NCI-H2171 treated with DMSO at 0.1 percent for 48 hours (cell line): ENCODE data around the gene IFT43.

ENCODE experiments used
- DNase-seq: peaks from one replicate; lab custom pipeline; 2025; lab: John Stamatoyannopoulos, UW

IFT43 gene

GRCh38 chr14:76081642-76082041 lies 96.1 kb downstream of the IFT43 start:
- no peak for DNase-seq

DNA sequence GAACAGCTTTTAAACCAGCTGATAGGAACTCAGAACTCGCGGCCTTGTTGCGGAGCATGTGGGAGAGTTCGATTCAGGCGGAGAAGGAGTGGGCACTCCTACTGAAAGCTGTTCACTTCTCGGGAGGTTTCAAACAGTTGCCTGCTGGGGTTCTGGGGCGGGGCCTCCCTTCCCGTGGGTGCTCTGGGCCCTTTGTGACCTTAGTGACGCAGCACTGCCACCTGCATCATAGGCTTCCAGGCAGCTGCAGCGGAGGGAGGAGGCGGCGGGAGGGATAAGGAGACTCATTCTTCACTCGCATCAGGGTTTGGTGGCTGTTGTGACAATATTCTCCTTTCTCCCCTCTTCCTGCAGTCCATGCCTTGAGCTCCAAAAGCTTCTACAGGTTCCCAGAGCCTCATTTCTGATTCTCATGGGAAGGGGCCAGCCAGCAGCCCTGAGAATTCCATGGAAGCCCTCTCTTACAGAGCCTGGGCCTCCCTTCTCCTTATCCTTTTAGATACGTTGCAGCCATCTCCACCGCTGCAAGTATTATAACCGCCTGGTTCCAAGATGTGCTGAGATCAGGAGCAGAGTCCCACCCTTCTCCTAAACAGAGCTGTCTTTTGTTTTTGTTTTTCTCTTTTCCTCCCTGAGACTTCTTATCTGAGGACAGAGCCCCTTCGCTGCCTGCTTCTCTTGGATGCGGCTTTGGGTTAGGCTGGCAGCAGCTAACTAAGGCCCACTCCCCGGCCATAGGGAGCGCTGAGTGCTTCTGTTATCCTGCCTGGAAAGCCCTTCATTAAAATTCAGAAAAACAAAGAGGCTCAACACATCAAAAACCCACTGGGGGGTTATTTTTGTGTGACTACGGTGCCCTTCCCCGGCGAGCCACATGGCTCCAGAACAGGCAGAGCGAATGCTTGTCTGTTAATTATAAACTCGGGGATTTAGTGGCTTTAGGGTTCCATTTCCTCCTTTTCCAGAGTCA lies 98.5 kb downstream of the IFT43 start:
- DNase-seq = peak; percentile 30

GRCh38 chr14:76085358-76085757 lies 99.8 kb downstream of the IFT43 start:
- no peak for DNase-seq

GRCh38 chr14:76086636-76087035 lies 101.1 kb downstream of the IFT43 start:
- DNase-seq = peak; percentile 89

DNA sequence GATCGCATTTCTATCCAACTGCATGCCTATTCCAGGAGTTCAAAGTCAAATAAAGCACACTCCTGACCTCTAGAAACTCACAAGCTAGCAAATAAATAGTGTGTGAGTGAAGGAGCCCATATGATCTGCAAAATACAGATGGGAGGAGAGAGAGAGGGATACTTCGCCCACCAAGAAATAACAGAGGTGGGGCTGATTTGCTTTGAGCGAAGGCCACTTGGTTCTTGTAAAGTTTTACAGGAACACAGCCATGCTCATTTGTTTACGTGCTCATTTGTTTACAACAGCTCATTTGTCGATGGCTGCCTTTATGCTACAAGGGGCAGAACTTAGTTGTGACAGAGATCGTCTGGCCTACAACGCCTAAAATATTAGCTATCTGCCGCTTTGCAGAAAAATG lies 102.8 kb downstream of the IFT43 start:
- no peak for DNase-seq

DNA sequence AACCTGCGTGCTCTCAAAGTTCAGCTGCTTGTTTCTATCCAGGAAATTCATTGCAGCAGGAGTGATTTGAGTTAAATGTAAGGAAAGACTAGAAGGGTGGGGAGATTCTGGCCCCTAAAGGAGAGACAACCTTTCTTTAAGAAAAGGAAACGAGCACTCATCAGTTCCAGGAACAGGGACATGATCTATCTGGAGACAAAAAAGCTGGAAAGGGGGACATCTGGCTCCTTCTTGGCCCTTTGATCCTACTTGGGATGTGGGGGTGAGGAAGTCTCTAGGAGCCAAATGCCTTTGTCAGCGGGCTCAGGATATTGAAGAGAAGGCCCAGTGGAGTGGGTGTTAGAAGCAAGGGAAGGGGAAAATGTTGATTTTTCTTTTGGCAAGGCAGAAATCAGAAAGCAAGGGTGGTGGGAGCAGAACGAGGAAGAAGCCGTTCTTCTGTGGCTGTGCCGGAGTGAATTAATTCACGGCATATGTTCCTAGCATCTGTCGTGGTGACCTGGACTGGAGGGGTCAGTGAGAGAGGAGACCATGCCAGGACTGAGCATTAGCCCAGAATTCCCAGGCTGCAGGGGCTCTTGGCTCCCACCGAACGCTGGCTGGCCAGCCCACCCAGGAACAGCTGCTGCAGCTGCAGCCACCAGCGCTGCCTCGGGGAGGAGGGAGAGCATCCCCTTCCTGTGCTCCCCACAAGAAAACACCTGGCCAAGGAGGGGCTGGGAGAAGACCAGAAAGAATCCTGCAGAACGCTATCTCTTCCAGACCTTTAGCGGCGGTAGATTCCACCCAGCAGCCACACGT lies 103.4 kb downstream of the IFT43 start:
- no peak for DNase-seq

GRCh38 chr14:76089575-76089974 lies 104.0 kb downstream of the IFT43 start:
- no peak for DNase-seq

GRCh38 chr14:76090616-76091391 lies 105.2 kb downstream of the IFT43 start:
- no peak for DNase-seq

DNA sequence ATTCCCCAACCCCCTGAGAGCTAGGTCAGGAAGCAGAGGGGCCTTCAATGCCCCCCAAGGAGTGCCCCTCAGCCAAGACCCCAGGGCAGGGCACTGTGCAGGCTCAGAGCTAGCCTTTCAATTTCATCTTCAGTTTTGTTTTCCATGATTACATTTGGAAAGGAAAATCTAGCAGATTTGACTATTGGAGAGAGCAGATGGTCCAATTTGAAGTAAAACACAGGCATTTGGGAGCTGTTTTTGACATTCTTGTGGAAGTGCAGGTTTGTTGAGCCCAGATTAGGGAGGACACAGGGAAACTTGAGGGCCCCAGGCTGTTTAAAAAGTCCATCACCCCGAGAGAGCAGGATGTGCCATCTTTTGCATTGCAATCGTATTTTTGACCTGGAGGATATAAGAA lies 107.5 kb downstream of the IFT43 start:
- no peak for DNase-seq

DNA sequence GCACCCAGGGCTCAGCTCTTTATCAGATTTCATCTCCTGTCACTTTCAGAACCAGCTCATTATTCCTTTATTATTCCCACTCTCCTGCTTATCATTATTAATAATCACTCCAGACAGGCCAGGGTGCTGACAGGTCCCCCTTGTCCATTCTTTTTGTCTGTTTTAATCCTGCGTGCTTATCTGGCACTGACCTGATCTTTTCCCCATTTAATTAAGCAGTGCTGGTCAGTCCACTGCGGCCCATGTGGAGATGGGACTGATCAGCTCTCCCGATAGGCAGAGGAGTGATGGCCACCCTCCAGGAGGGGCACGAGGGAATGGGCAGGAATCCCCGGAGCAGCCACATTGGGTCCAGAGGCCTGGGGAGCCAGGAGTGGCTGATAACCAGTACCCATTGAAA lies 110.7 kb downstream of the IFT43 start:
- no peak for DNase-seq

DNA sequence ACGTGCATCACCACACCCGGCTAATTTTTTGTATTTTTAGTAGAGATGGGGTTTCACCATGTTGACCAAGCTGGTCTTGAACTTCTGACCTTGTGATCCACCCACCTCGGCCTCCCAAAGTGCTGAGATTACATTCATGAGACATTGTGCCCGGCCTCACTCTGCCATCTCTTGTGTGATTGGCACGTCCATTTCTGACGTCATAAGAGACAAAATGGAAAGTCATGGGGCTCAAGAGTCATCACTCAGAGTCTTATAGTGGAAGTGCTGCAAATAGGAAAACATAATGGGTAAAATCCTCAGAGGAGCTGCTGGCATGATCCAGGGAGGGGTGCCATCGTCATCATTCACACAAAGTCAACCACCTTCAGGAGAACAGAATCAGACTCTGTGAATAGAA lies 112.0 kb downstream of the IFT43 start:
- no peak for DNase-seq

DNA sequence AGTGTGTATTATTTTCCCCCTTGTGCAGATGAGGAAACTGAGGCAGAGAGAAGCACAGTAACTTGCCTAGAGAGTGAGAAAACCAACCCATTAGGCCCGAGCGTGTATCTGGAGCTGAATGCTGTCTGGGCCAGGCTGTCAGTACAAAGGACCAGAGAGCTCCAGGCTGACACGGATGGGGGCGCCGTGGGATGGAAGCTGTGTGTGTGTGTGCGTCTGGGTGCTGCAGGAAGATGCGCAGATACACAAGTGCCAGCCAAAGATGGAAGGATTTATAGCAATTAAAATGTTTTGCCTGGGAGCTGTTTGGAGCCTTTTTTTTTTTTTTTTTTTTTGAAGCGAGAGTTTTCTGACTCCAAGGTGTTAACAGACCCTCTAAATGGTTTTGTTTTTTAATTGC lies 112.5 kb downstream of the IFT43 start:
- no peak for DNase-seq

DNA sequence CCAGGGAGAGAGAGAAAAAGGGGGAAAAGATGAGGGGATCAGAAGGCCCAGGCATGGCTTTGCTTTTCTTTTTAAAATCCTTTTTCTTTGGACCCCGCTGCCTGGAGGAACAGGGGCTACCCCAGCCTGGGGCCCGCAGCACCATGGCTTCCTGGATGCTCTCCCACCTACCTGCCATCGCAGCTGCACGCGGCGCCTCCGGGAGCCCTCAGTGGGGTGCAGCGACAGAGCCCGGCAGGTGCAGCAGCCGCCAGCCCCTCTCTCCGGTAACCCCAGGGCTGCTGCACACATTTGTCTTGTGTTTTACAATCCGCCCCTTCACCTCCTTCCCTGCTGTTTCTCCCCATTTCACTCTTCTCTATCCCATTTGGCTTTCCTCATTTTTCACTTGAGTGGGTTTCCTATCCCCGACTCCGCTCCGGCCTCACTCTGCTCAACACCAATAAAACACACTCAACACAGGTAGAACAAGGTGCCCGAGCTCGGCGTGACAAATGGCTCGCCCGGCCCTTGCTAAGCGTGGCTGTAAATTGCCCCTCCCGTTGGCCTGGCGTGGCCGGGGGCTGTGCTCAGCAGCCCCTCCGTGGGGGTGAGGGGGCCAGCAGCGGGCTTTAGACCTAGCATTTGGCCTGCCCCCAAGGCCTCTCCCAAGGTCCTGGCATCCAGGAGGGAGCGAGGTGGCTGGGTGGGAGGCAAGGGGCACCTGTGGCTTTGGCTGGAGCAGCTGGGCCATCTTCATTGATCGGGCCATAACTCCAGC lies 113.5 kb downstream of the IFT43 start:
- DNase-seq = no peak

DNA sequence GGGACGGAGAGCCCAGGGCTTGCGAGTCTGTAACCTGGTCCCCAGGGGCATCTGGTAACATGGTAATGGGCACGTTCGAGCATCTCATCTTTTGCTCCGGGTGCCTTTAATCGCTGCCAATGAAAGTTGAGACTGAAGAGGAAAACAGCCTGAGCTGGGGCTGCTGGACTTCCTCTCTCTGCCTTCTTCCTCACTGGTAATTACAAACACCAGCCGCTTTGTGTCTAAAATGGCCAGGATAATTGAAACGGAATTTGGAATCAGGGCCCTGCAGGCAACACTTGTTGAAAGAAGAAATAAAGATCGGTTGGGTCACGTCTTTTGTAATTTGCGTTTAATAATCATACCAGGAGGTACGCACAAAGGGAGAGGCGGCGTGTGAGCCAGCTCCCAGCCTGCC lies 114.7 kb downstream of the IFT43 start:
- no peak for DNase-seq

DNA sequence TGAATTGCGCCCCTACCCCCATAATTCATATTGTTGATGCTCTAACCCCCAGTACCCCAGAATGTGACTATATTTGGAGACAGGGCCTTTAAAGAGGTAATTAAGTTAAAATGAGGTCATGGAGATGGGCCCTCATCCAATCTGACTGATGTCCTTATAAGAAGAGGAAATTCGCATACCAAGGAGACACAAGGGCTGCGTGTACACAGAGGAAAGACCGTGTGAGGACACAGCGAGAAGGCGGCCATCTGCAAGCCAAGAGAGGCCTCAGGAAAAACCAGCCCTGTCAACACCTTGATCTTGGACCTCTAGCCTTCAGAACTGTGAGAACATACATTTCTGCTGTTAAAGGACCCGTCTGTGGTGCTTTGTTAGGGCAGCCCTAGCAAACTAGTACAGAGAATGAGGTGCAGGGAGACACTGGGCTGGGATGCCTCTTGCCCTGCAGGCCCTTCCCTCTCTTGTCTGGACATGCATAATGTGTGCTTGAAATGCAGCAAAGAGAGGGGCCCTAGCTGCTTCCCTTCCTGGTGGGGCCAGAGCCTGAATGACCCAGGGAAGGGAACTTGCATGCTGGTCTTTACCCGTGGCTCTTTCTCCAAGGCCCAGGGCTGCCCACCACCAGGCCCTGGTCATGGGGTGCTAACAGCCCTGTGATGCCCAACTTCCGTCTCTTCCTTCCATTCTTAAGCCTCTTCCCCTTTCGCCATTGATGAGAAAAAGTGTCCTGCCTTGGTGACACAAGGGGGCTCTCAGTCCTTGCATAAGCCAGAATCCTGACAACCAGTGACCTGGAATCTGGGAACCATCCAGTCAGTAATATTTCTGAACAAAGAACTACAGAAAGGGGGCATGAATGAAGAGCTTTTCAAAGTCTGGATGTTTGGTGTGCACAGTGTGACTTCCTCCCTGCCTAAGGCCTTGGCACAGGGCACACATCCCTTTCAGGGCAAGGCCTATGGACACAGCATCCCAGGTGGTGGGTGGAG lies 116.1 kb downstream of the IFT43 start:
- no peak for DNase-seq

- no peak for DNase-seq
These were observed 119.3 kb downstream of the IFT43 start for GRCh38 chr14:76104802-76105355.

DNA sequence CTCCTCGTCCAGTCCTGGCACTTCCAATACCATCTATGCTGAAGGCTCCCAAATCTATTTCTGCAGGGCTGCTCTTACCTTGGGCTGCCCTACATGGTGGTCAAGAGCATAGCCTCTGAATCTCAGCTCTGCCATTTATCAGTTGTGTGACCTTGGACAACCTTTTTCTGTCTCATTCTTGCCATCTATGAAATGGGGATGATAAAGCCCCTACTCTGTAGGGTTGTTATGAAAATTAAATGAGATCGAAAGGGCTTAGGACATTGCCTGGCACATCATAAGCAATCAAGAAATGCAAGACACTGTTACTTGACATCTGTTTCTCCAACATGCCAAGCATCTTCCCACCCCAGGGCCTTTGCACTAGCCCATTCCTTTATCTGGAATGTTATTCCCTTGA lies 120.6 kb downstream of the IFT43 start:
- DNase-seq = no peak

DNA sequence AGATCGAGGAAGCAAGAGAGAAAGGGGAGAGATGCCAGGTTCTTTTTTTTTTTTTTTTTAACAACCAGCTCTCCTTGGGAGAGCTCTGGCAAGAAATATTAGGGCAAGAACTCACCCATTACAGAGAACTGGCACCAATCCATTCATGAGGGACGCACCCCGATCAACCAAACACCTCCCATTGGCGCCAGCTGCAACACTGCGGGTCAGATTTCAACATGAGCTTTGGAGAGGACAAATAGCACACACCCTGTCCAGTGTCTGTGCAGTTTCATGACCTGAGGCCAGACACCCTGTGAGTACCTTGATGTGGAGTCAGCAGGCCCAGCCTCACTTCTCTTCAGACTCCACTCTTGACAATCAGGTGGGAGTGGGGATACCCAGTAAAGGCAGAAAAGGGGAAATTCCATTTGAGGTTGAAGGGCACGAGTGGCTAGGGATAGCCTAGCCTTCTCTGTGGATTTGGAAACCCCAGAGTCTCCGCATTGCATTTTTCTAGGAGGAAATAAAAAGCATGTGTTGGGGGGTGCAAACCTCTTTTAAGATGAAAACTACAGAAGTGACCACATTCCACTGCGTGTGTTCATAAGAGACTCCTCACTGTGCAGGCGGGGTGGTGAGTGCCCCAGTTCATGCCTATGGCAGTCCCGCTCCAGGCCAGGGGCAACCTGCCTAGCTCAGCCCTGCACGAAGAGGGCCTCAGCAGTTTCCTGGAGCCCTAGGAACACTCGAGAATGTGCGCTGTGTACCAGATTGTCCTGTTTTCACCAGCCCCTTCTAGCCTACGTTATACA lies 123.7 kb downstream of the IFT43 start:
- DNase-seq = no peak
